B cell (primary cell): ENCODE results near the gene DCLK1. TPM values are rescaled to one million over a fixed set of nuclear protein-coding genes. Genes with fewer than 3 reads are reported as not detected.

ENCODE experiments used
- ATAC-seq: fragments of 200-7000 bp; cut with Tn5 transposase; one replicate; pipeline ENCODE4 v1.10.0; 2021; ENCODE audit warnings: low read depth, mild to moderate bottlenecking, moderate number of reproducible peaks, moderate library complexity
- CTCF ChIA-PET: fragments of 350-600 bp; sonication (Branson Sonifier 250); formaldehyde crosslinking; loops from one replicate; lab custom pipeline; 2021; ENCODE audit warnings: antibody characterized with exemption, inconsistent platforms; lab: Charles Lee
- POLR2A ChIA-PET: fragments of 350-600 bp; sonication (Branson Sonifier 250); formaldehyde crosslinking; loops from one replicate; lab custom pipeline; 2021; ENCODE audit warnings: antibody characterized with exemption; lab: Charles Lee
- DNase-seq: peaks from one replicate; pipeline ENCODE4 v3.0.0; 2013
- H2AFZ ChIP-seq: 2 replicates; pipeline ENCODE4 v1.6.1; 2012; ENCODE audit warnings: mild to moderate bottlenecking, low read depth, low read length; ENCODE audit not compliant: insufficient read depth, poor library complexity, severe bottlenecking
- H3K27ac ChIP-seq, 2 donors: 1 replicate in 1 of 2; 2 replicates in 1 of 2; pipeline ENCODE4 v1.5.1; 2012 to 2013; ENCODE audit warnings: low read length in 2 of 2, mild to moderate bottlenecking in 2 of 2, moderate library complexity in 1 of 2
- H3K27me3 ChIP-seq, 4 experiments: fragments of 200-600 bp in 1 of 4; sonication (generic) in 1 of 4; replicated peaks in 1 of 4; 1 replicate in 2 of 4; 2 replicates in 2 of 4; pipeline versions ENCODE4 v1.6.1 to v1.7.0; 2013 to 2016; ENCODE audit warnings: low read length in 3 of 4, mild to moderate bottlenecking in 2 of 4, mixed read lengths in 1 of 4, moderate library complexity in 1 of 4; ENCODE audit not compliant: insufficient read depth in 4 of 4, control insufficient read depth in 3 of 4; ENCODE audit errors: control extremely low read depth in 1 of 4
- H3K36me3 ChIP-seq, 2 experiments: replicated peaks in 1 of 2; 1 replicate in 1 of 2; 2 replicates in 1 of 2; pipeline versions ENCODE4 v1.6.1 to v1.7.1; 2013; ENCODE audit warnings: low read length in 1 of 2; ENCODE audit not compliant: insufficient read depth in 2 of 2, control insufficient read depth in 1 of 2; ENCODE audit errors: control extremely low read depth in 1 of 2, extremely low read depth in 1 of 2
- H3K4me1 ChIP-seq, 2 donors: fragments of 200-600 bp in 1 of 2; sonication (generic) in 1 of 2; 1 replicate in 1 of 2; 2 replicates in 1 of 2; pipeline versions ENCODE4 v1.5.1 to v1.6.1; 2013 to 2017; ENCODE audit warnings: low read length in 2 of 2; ENCODE audit not compliant: control insufficient read depth in 2 of 2, insufficient read depth in 2 of 2
- H3K4me2 ChIP-seq: replicated peaks from 2 replicates; pipeline ENCODE3; 2012; ENCODE audit warnings: mild to moderate bottlenecking, low read depth, low read length; ENCODE audit not compliant: poor library complexity, severe bottlenecking
- H3K4me3 ChIP-seq, 5 experiments: fragments of 200-600 bp in 1 of 5; sonication (generic) in 1 of 5; 1 replicate in 3 of 5; 2 replicates in 2 of 5; pipeline versions ENCODE4 v1.5.1 to v1.7.0; 2011 to 2016; ENCODE audit warnings: low read length in 4 of 5, mild to moderate bottlenecking in 4 of 5, low read depth in 2 of 5, control low read depth in 1 of 5, moderate library complexity in 1 of 5; ENCODE audit not compliant: insufficient read depth in 1 of 5; ENCODE audit errors: control extremely low read depth in 1 of 5, extremely low read depth in 1 of 5
- H3K79me2 ChIP-seq: fragments of 200-600 bp; sonication (generic); one replicate; pipeline ENCODE4 v1.6.0; 2016; ENCODE audit warnings: low read length; ENCODE audit not compliant: control insufficient read depth, insufficient read depth
- H3K9ac ChIP-seq: fragments of 200-600 bp; sonication (generic); 2 replicates; pipeline ENCODE4 v1.6.1; 2017; ENCODE audit warnings: mild to moderate bottlenecking, low read length, moderate library complexity
- H3K9me3 ChIP-seq, 3 donors: one replicate each; pipeline versions ENCODE4 v1.6.1 to v1.7.1; 2013; ENCODE audit warnings: low read length in 2 of 3; ENCODE audit not compliant: control insufficient read depth in 2 of 3, insufficient read depth in 1 of 3; ENCODE audit errors: control extremely low read depth in 1 of 3
- H4K20me1 ChIP-seq: 2 replicates; pipeline ENCODE4 v1.6.0; 2012; ENCODE audit warnings: mild to moderate bottlenecking, low read length; ENCODE audit not compliant: insufficient read depth, control insufficient read depth, poor library complexity, severe bottlenecking
- H3K27ac Mint-ChIP-seq: one replicate; pipeline ENCODE4 v1.8.0; 2021; ENCODE audit warnings: mixed read lengths
- H3K27me3 Mint-ChIP-seq: one replicate; pipeline ENCODE4 v1.8.0; 2021; ENCODE audit warnings: mixed read lengths
- H3K4me1 Mint-ChIP-seq: one replicate; pipeline ENCODE4 v1.8.0; 2021; ENCODE audit warnings: mixed read lengths
- H3K4me3 Mint-ChIP-seq: one replicate; pipeline ENCODE4 v1.8.0; 2021; ENCODE audit warnings: mixed read lengths
- H3K9me3 Mint-ChIP-seq: one replicate; pipeline ENCODE4 v1.8.0; 2022; ENCODE audit warnings: mixed read lengths; ENCODE audit not compliant: insufficient read depth
- EZH2 ChIP-seq: IDR thresholded peaks from 2 replicates; pipeline ENCODE4 v1.6.1; 2012; ENCODE audit warnings: borderline replicate concordance, low read depth, mild to moderate bottlenecking, moderate library complexity, low read length; ENCODE audit not compliant: insufficient read depth, poor library complexity, severe bottlenecking
- WGBS: methylation state at CpG from one replicate; pipeline ENCODE4 v1.1.5; 2013; ENCODE audit warnings: missing lambda C conversion rate; ENCODE audit not compliant: insufficient coverage; 5-methylcytosine and 5-hydroxymethylcytosine counted together
- intact Hi-C: fragments of 100-400 bp; cut with micrococcal nuclease; formaldehyde crosslinking; loops from one replicate; pipeline ENCODE4 v1.10.0; 2022
- polyA plus RNA-seq: library from polyadenylated mRNA; depleted of rRNA; stranded (reverse); fragments of >200 nt; gene quantifications from 2 replicates; pipeline ENCODE4 v1.2.3, GENCODE V29; 2012
- total RNA-seq, 2 donors: library from RNA; stranded (reverse); fragments of 120-200 nt in 1 of 2; gene quantifications; 1 replicate in 1 of 2; 2 replicates in 1 of 2; pipeline versions ENCODE4 v1.2.3 to v1.2.4, GENCODE V29; 2013 to 2022
- TF ChIP-seq, protein P1 (sequence below): fragments of 200-600 bp; IDR thresholded peaks from one replicate; pipeline ENCODE4 v1.8.0; 2022; ENCODE audit warnings: antibody characterized with exemption, mild to moderate bottlenecking

DCLK1 gene
- total and polyA plus RNA-seq, 2 donors (not counting 1 experiment from before 2014, with no cell fraction given) = not detected

DNA sequence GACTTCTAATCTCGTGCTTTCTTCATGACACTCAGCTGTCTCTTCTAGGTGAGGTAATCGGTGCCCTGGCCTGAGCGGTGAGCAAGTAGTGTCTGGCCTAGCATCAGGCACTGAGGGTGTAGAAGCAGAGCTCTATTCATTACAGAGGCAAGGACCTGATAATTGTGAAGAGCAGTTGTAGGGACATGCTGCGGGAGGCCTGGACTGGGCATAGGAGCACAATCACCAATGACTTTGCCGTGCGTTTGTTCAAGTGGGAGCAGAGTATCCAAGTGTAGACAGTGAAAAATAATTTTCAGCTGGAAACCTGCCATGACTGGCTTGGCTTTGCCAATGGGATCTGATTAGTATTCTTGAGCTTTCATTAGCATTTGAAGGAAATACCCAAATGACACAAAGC is 32.1 kb upstream of the DCLK1 start:
- Histone ChIP-seq H3K9me3 (no peaks in the 10 kb centered on the region), H3K4me3 (no peak overlapping the region), H3K9ac (no peak overlapping the region), H3K27ac (no peak overlapping the region), H3K36me3 (no peaks in the 10 kb centered on the region), H4K20me1 (no peaks in the 10 kb centered on the region), H3K79me2 (no peaks in the 10 kb centered on the region), H3K4me2 (no peak overlapping the region), H2AFZ (no peak overlapping the region), H3K27me3 (no peaks in the 10 kb centered on the region), H3K4me1 (no peaks in the 10 kb centered on the region)
- no peak overlapping the region for H3K4me3 Mint-ChIP-seq
- TF ChIP-seq, protein P1, sequence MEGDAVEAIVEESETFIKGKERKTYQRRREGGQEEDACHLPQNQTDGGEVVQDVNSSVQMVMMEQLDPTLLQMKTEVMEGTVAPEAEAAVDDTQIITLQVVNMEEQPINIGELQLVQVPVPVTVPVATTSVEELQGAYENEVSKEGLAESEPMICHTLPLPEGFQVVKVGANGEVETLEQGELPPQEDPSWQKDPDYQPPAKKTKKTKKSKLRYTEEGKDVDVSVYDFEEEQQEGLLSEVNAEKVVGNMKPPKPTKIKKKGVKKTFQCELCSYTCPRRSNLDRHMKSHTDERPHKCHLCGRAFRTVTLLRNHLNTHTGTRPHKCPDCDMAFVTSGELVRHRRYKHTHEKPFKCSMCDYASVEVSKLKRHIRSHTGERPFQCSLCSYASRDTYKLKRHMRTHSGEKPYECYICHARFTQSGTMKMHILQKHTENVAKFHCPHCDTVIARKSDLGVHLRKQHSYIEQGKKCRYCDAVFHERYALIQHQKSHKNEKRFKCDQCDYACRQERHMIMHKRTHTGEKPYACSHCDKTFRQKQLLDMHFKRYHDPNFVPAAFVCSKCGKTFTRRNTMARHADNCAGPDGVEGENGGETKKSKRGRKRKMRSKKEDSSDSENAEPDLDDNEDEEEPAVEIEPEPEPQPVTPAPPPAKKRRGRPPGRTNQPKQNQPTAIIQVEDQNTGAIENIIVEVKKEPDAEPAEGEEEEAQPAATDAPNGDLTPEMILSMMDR = no peak
- no peak for TF ChIP-seq EZH2
- ATAC-seq = no peak
- intact Hi-C loops = no loop called here
- H3K27me3 Mint-ChIP-seq = no peaks in the 10 kb centered on the region
- H3K4me1 Mint-ChIP-seq = no peaks in the 10 kb centered on the region
- POLR2A ChIA-PET = no interaction called here
- no peak for DNase-seq
- CTCF ChIA-PET = no interaction called here
- no peak overlapping the region for H3K27ac Mint-ChIP-seq
- H3K9me3 Mint-ChIP-seq = no peaks in the 10 kb centered on the region
- WGBS = 93% methylated on average over 6 of the region's 6 CpGs

DNA sequence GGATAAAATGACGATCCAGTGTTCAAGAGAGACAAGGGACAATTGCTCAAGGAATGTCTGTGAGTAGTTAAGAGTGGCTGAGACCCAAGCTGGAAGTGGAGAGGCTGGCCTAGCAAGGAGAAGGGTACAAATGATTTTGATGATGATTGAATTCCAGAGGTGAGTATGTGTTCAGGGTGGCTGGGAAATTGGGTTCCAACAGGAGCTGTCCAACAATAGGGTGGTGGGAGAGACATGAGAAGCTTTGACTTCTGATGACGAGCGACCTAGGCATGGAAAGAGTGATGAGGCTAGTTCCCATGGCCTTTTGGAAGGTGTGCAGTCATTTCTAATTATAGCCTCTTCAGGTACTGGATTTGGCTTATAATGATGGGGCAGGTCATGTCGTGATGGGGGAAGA is 29.1 kb upstream of the DCLK1 start:
- ChIA-PET POLR2A (no interaction called here), CTCF (no interaction called here)
- H3K9ac ChIP-seq = no peak overlapping the region
- intact Hi-C loops = no loop called here
- no peaks in the 10 kb centered on the region for H3K79me2 ChIP-seq
- Mint-ChIP-seq H3K4me1 (no peaks in the 10 kb centered on the region), H3K27ac (no peak overlapping the region), H3K27me3 (peaks cover 1% of the 10 kb centered on the region), H3K9me3 (no peaks in the 10 kb centered on the region), H3K4me3 (no peak overlapping the region)
- no peak overlapping the region for H2AFZ ChIP-seq
- no peak overlapping the region for H3K4me3 ChIP-seq
- no peak for TF ChIP-seq EZH2
- TF ChIP-seq, protein P1 = no peak
- ATAC-seq = no peak
- no peaks in the 10 kb centered on the region for H4K20me1 ChIP-seq
- H3K36me3 ChIP-seq = no peaks in the 10 kb centered on the region
- H3K27me3 ChIP-seq = peaks cover 0 to 2% (median 0%) of the 10 kb centered on the region in 4 experiments
- no peak overlapping the region for H3K4me2 ChIP-seq
- H3K27ac ChIP-seq = no peak overlapping the region
- DNase-seq = no peak
- no peaks in the 10 kb centered on the region for H3K9me3 ChIP-seq
- no peaks in the 10 kb centered on the region for H3K4me1 ChIP-seq
- WGBS = 90% methylated on average over 4 of the region's 4 CpGs
